ENCODE results near the gene ADD3.

Gene ADD3

GRCh38 chr10:110059925-110060324, 52.1 kb downstream of the ADD3 start:
- H3K9me3 ChIP-seq (ENCODE audit: control insufficient read depth, low read depth, low read length) = no peaks in the 10 kb centered on the region
- H3K4me3 ChIP-seq (ENCODE audit: low read length) = no peak overlapping the region
- no peaks in the 10 kb centered on the region for H3K27me3 ChIP-seq (ENCODE audit: control insufficient read depth, insufficient read depth, low read length)
- no peaks in the 10 kb centered on the region for H3K4me1 ChIP-seq (ENCODE audit: control insufficient read depth, low read depth, low read length)
- H3K27ac ChIP-seq (ENCODE audit: low read length) = no peak overlapping the region
- no peaks in the 10 kb centered on the region for H3K36me3 ChIP-seq (ENCODE audit: control insufficient read depth, low read depth, low read length)
- no peak overlapping the region for H3K9ac ChIP-seq (ENCODE audit: low read length)

- Histone ChIP-seq H3K36me3 (ENCODE audit: control insufficient read depth, low read depth, low read length) (no peaks in the 10 kb centered on the region), H3K4me1 (ENCODE audit: control insufficient read depth, low read depth, low read length) (no peaks in the 10 kb centered on the region), H3K9ac (ENCODE audit: low read length) (no peak overlapping the region), H3K27me3 (ENCODE audit: control insufficient read depth, insufficient read depth, low read length) (no peaks in the 10 kb centered on the region), H3K4me3 (ENCODE audit: low read length) (no peak overlapping the region), H3K9me3 (ENCODE audit: control insufficient read depth, low read depth, low read length) (no peaks in the 10 kb centered on the region), H3K27ac (ENCODE audit: low read length) (no peak overlapping the region)
Measured at GRCh38 chr10:110061687-110062086, 53.9 kb downstream of the ADD3 start.

- H3K36me3 ChIP-seq (ENCODE audit: control insufficient read depth, low read depth, low read length) = no peaks in the 10 kb centered on the region
Measured at GRCh38 chr10:110065269-110065668, 57.5 kb downstream of the ADD3 start.

GRCh38 chr10:110067960-110068770, 60.4 kb downstream of the ADD3 start:
- no peak overlapping the region for H3K9ac ChIP-seq (ENCODE audit: low read length)
- H3K27ac ChIP-seq (ENCODE audit: low read length) = no peak overlapping the region
- H3K36me3 ChIP-seq (ENCODE audit: control insufficient read depth, low read depth, low read length) = no peaks in the 10 kb centered on the region
- peaks cover 18% of the 10 kb centered on the region for H3K4me1 ChIP-seq (ENCODE audit: control insufficient read depth, low read depth, low read length)
- no peaks in the 10 kb centered on the region for H3K9me3 ChIP-seq (ENCODE audit: control insufficient read depth, low read depth, low read length)
- H3K4me3 ChIP-seq (ENCODE audit: low read length) = no peak overlapping the region
- no peaks in the 10 kb centered on the region for H3K27me3 ChIP-seq (ENCODE audit: control insufficient read depth, insufficient read depth, low read length)

More at GRCh38 chr10:110065269-110065668, 57.5 kb downstream of the ADD3 start:
- no peak overlapping the region for H3K9ac ChIP-seq (ENCODE audit: low read length)
- no peaks in the 10 kb centered on the region for H3K9me3 ChIP-seq (ENCODE audit: control insufficient read depth, low read depth, low read length)
- H3K27me3 ChIP-seq (ENCODE audit: control insufficient read depth, insufficient read depth, low read length) = no peaks in the 10 kb centered on the region
- no peak overlapping the region for H3K27ac ChIP-seq (ENCODE audit: low read length)
- peaks cover 14% of the 10 kb centered on the region for H3K4me1 ChIP-seq (ENCODE audit: control insufficient read depth, low read depth, low read length)
- H3K4me3 ChIP-seq (ENCODE audit: low read length) = no peak overlapping the region

- Histone ChIP-seq H3K4me1 (ENCODE audit: control insufficient read depth, low read depth, low read length) (peaks cover 18% of the 10 kb centered on the region), H3K9me3 (ENCODE audit: control insufficient read depth, low read depth, low read length) (no peaks in the 10 kb centered on the region), H3K27ac (ENCODE audit: low read length) (no peak overlapping the region), H3K27me3 (ENCODE audit: control insufficient read depth, insufficient read depth, low read length) (no peaks in the 10 kb centered on the region), H3K4me3 (ENCODE audit: low read length) (no peak overlapping the region), H3K9ac (ENCODE audit: low read length) (no peak overlapping the region), H3K36me3 (ENCODE audit: control insufficient read depth, low read depth, low read length) (no peaks in the 10 kb centered on the region)
Measured at GRCh38 chr10:110068780-110069179, 61.0 kb downstream of the ADD3 start.

- no peak overlapping the region for H3K9ac ChIP-seq (ENCODE audit: low read length)
- no peaks in the 10 kb centered on the region for H3K9me3 ChIP-seq (ENCODE audit: control insufficient read depth, low read depth, low read length)
- no peaks in the 10 kb centered on the region for H3K36me3 ChIP-seq (ENCODE audit: control insufficient read depth, low read depth, low read length)
- H3K27ac ChIP-seq (ENCODE audit: low read length) = no peak overlapping the region
- H3K4me3 ChIP-seq (ENCODE audit: low read length) = no peak overlapping the region
- H3K4me1 ChIP-seq (ENCODE audit: control insufficient read depth, low read depth, low read length) = peaks cover 18% of the 10 kb centered on the region
- no peaks in the 10 kb centered on the region for H3K27me3 ChIP-seq (ENCODE audit: control insufficient read depth, insufficient read depth, low read length)
Measured at GRCh38 chr10:110069502-110069982, 61.8 kb downstream of the ADD3 start.

- Histone ChIP-seq H3K27me3 (ENCODE audit: control insufficient read depth, insufficient read depth, low read length) (no peaks in the 10 kb centered on the region), H3K4me3 (ENCODE audit: low read length) (no peak overlapping the region), H3K27ac (ENCODE audit: low read length) (no peak overlapping the region), H3K9me3 (ENCODE audit: control insufficient read depth, low read depth, low read length) (no peaks in the 10 kb centered on the region), H3K9ac (ENCODE audit: low read length) (no peak overlapping the region), H3K4me1 (ENCODE audit: control insufficient read depth, low read depth, low read length) (peaks cover 19% of the 10 kb centered on the region), H3K36me3 (ENCODE audit: control insufficient read depth, low read depth, low read length) (no peaks in the 10 kb centered on the region)
Measured at GRCh38 chr10:110073896-110074295, 66.1 kb downstream of the ADD3 start.

- Histone ChIP-seq H3K9me3 (ENCODE audit: control insufficient read depth, low read depth, low read length) (no peaks in the 10 kb centered on the region), H3K4me1 (ENCODE audit: control insufficient read depth, low read depth, low read length) (peaks cover 17% of the 10 kb centered on the region), H3K9ac (ENCODE audit: low read length) (no peak overlapping the region), H3K27me3 (ENCODE audit: control insufficient read depth, insufficient read depth, low read length) (no peaks in the 10 kb centered on the region), H3K27ac (ENCODE audit: low read length) (no peak overlapping the region), H3K36me3 (ENCODE audit: control insufficient read depth, low read depth, low read length) (no peaks in the 10 kb centered on the region), H3K4me3 (ENCODE audit: low read length) (no peak overlapping the region)
Measured at GRCh38 chr10:110074298-110074697, 66.5 kb downstream of the ADD3 start.

- Histone ChIP-seq H3K4me1 (ENCODE audit: control insufficient read depth, low read depth, low read length) (peaks cover 11% of the 10 kb centered on the region), H3K4me3 (ENCODE audit: low read length) (no peak overlapping the region), H3K9ac (ENCODE audit: low read length) (no peak overlapping the region), H3K27me3 (ENCODE audit: control insufficient read depth, insufficient read depth, low read length) (no peaks in the 10 kb centered on the region), H3K27ac (ENCODE audit: low read length) (no peak overlapping the region), H3K9me3 (ENCODE audit: control insufficient read depth, low read depth, low read length) (no peaks in the 10 kb centered on the region), H3K36me3 (ENCODE audit: control insufficient read depth, low read depth, low read length) (no peaks in the 10 kb centered on the region)
Measured at GRCh38 chr10:110074758-110075671, 67.2 kb downstream of the ADD3 start.

GRCh38 chr10:110075686-110076085, 67.9 kb downstream of the ADD3 start:
- no peak overlapping the region for H3K27ac ChIP-seq (ENCODE audit: low read length)
- no peaks in the 10 kb centered on the region for H3K36me3 ChIP-seq (ENCODE audit: control insufficient read depth, low read depth, low read length)
- no peaks in the 10 kb centered on the region for H3K9me3 ChIP-seq (ENCODE audit: control insufficient read depth, low read depth, low read length)
- no peaks in the 10 kb centered on the region for H3K27me3 ChIP-seq (ENCODE audit: control insufficient read depth, insufficient read depth, low read length)
- H3K4me3 ChIP-seq (ENCODE audit: low read length) = no peak overlapping the region
- H3K9ac ChIP-seq (ENCODE audit: low read length) = no peak overlapping the region
- peaks cover 7% of the 10 kb centered on the region for H3K4me1 ChIP-seq (ENCODE audit: control insufficient read depth, low read depth, low read length)

- no peaks in the 10 kb centered on the region for H3K9me3 ChIP-seq (ENCODE audit: control insufficient read depth, low read depth, low read length)
- no peak overlapping the region for H3K9ac ChIP-seq (ENCODE audit: low read length)
- no peak overlapping the region for H3K27ac ChIP-seq (ENCODE audit: low read length)
- H3K4me3 ChIP-seq (ENCODE audit: low read length) = no peak overlapping the region
- H3K4me1 ChIP-seq (ENCODE audit: control insufficient read depth, low read depth, low read length) = peaks cover 10% of the 10 kb centered on the region
- H3K36me3 ChIP-seq (ENCODE audit: control insufficient read depth, low read depth, low read length) = no peaks in the 10 kb centered on the region
- H3K27me3 ChIP-seq (ENCODE audit: control insufficient read depth, insufficient read depth, low read length) = no peaks in the 10 kb centered on the region
Measured at GRCh38 chr10:110076559-110077318, 69.0 kb downstream of the ADD3 start.
